PC-9 (cell line): ENCODE results near the gene CARNS1. TPM values are rescaled to one million over a fixed set of nuclear protein-coding genes. Genes with fewer than 3 reads are reported as not detected.

ENCODE experiments used
- BruUV-seq: library from RNA; stranded (reverse); fragments of 400-500 nt; replicated peaks from 2 replicates; lab custom pipeline; 2021; lab: Mats Ljungman, UMichigan
- CTCF ChIA-PET: fragments of 300-600 bp; sonication (Branson Sonifier 250); formaldehyde crosslinking; loops from one replicate; lab custom pipeline; 2022; ENCODE audit warnings: antibody characterized with exemption; lab: Charles Lee
- POLR2A ChIA-PET: fragments of 300-600 bp; sonication (Branson Sonifier 250); formaldehyde crosslinking; loops from one replicate; lab custom pipeline; 2022; ENCODE audit warnings: antibody characterized with exemption; ENCODE audit not compliant: unreplicated experiment; lab: Charles Lee
- DNase-seq, 2 experiments: peaks; one replicate each; pipeline versions ENCODE4 v3.0.0 to v3.0.0-alpha.2; 2015 to 2022; ENCODE audit warnings: mixed read lengths in 1 of 2
- H2AFZ ChIP-seq: fragments of 200-600 bp; sonication (generic); 2 replicates; pipeline ENCODE4 v1.8.1; 2017; ENCODE audit warnings: antibody characterized with exemption
- H3F3A ChIP-seq: fragments of 200-600 bp; sonication (generic); 2 replicates; pipeline ENCODE4 v1.8.1; 2017; ENCODE audit warnings: antibody characterized with exemption, mild to moderate bottlenecking, low read depth; ENCODE audit not compliant: insufficient read depth
- H3K27ac ChIP-seq: fragments of 200-600 bp; sonication (generic); 2 replicates; pipeline ENCODE4 v1.6.1; 2016; ENCODE audit warnings: mixed run types
- H3K27me3 ChIP-seq: fragments of 200-600 bp; sonication (generic); 2 replicates; pipeline ENCODE4 v1.6.1; 2016; ENCODE audit warnings: low read depth, mixed run types; ENCODE audit not compliant: insufficient read depth
- H3K36me3 ChIP-seq: fragments of 200-600 bp; sonication (generic); 2 replicates; pipeline ENCODE4 v1.6.1; 2016; ENCODE audit warnings: low read depth, mixed run types
- H3K4me1 ChIP-seq: fragments of 200-600 bp; sonication (generic); replicated peaks from 2 replicates; pipeline ENCODE4 v1.6.1; 2016; ENCODE audit warnings: mixed run types; ENCODE audit not compliant: insufficient read depth
- H3K4me2 ChIP-seq: fragments of 200-600 bp; sonication (generic); 2 replicates; pipeline ENCODE4 v1.6.1; 2017; ENCODE audit warnings: mixed run types
- H3K4me3 ChIP-seq: fragments of 200-600 bp; sonication (generic); 2 replicates; pipeline ENCODE4 v1.6.1; 2016; ENCODE audit warnings: mixed run types
- H3K79me2 ChIP-seq: fragments of 200-600 bp; sonication (generic); 2 replicates; pipeline ENCODE4 v1.6.1; 2017; ENCODE audit warnings: low read depth, mixed run types
- H3K9me2 ChIP-seq: fragments of 200-600 bp; sonication (generic); 2 replicates; pipeline ENCODE4 v1.8.1; 2017; ENCODE audit warnings: mild to moderate bottlenecking; ENCODE audit not compliant: insufficient read depth
- H3K9me3 ChIP-seq: fragments of 200-600 bp; sonication (generic); 2 replicates; pipeline ENCODE4 v1.8.1; 2016; ENCODE audit warnings: low read depth; ENCODE audit not compliant: insufficient read depth
- H4K20me1 ChIP-seq: fragments of 200-600 bp; sonication (generic); 2 replicates; pipeline ENCODE4 v1.8.1; 2017; ENCODE audit not compliant: insufficient read depth
- EZH2 ChIP-seq: fragments of 200-600 bp; sonication (generic); IDR thresholded peaks from 2 replicates; pipeline ENCODE4 v1.8.0; 2017; ENCODE audit warnings: antibody characterized with exemption, low read depth
- intact Hi-C: fragments of 100-400 bp; cut with micrococcal nuclease; formaldehyde crosslinking; loops from one replicate; pipeline ENCODE4 v1.10.0; 2022; ENCODE audit not compliant: unreplicated experiment
- total RNA-seq: library from RNA; stranded (reverse); gene quantifications from 2 replicates; pipeline ENCODE4 v1.2.3, GENCODE V29; 2021
- TF ChIP-seq, protein P1 (sequence below): fragments of 200-600 bp; sonication (generic); conservative IDR thresholded peaks from 2 replicates; pipeline ENCODE4 v1.6.1; 2017; ENCODE audit warnings: mixed run types, antibody characterized with exemption, mild to moderate bottlenecking, moderate library complexity

CARNS1 gene
- total RNA-seq, 1 experiment from 2014 or later, result 0.15 TPM

GRCh38 chr11:67433536-67434394 is 18.3 kb downstream of the CARNS1 start:
- no peaks in the 10 kb centered on the region for H3K27me3 ChIP-seq
- CTCF ChIA-PET, result no interaction called here
- H3K4me3 ChIP-seq, result no peak overlapping the region
- peaks cover 17% of the 10 kb centered on the region for H3K79me2 ChIP-seq
- H3K4me1 ChIP-seq, result peaks cover 17% of the 10 kb centered on the region
- no peak for TF ChIP-seq EZH2
- TF ChIP-seq, protein P1, sequence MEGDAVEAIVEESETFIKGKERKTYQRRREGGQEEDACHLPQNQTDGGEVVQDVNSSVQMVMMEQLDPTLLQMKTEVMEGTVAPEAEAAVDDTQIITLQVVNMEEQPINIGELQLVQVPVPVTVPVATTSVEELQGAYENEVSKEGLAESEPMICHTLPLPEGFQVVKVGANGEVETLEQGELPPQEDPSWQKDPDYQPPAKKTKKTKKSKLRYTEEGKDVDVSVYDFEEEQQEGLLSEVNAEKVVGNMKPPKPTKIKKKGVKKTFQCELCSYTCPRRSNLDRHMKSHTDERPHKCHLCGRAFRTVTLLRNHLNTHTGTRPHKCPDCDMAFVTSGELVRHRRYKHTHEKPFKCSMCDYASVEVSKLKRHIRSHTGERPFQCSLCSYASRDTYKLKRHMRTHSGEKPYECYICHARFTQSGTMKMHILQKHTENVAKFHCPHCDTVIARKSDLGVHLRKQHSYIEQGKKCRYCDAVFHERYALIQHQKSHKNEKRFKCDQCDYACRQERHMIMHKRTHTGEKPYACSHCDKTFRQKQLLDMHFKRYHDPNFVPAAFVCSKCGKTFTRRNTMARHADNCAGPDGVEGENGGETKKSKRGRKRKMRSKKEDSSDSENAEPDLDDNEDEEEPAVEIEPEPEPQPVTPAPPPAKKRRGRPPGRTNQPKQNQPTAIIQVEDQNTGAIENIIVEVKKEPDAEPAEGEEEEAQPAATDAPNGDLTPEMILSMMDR, result no peak
- POLR2A ChIA-PET, result interaction anchor here (0.7 kb wide), 1 partner anchor 818 kb away, joined by 3 read pairs; no protein-coding TSS in a partner anchor
- H3K9me2 ChIP-seq, result no peaks in the 10 kb centered on the region
- no peak overlapping the region for H3K27ac ChIP-seq
- no peaks in the 10 kb centered on the region for H3K9me3 ChIP-seq
- peak; percentile 62 to 91 for DNase-seq
- peaks cover 24% of the 10 kb centered on the region; the same call in 1 of the 2 replicates for H3F3A ChIP-seq
- H3K4me2 ChIP-seq, result no peak overlapping the region
- BruUV-seq, result no TSS peak
- no peak overlapping the region for H2AFZ ChIP-seq
- H3K36me3 ChIP-seq, result no peaks in the 10 kb centered on the region
- H4K20me1 ChIP-seq, result peaks cover 1% of the 10 kb centered on the region; the same call in 1 of the 2 replicates
- intact Hi-C loops, result no loop called here

- H2AFZ ChIP-seq, result no peak overlapping the region
- H3K4me2 ChIP-seq, result no peak overlapping the region
- DNase-seq, result no peak
- no peaks in the 10 kb centered on the region; the same call in 1 of the 2 replicates for H3K36me3 ChIP-seq
- H3K9me3 ChIP-seq, result no peaks in the 10 kb centered on the region
- ChIA-PET POLR2A (no interaction called here), CTCF (no interaction called here)
- no TSS peak for BruUV-seq
- no peaks in the 10 kb centered on the region for H3K9me2 ChIP-seq
- H3K27me3 ChIP-seq, result no peaks in the 10 kb centered on the region
- peaks cover 10% of the 10 kb centered on the region for H3K79me2 ChIP-seq
- no peak overlapping the region for H3K4me3 ChIP-seq
- intact Hi-C loops, result no loop called here
- peaks cover 6% of the 10 kb centered on the region; the same call in 1 of the 2 replicates for H4K20me1 ChIP-seq
- TF ChIP-seq EZH2, result no peak
- TF ChIP-seq, protein P1, result no peak
- H3K4me1 ChIP-seq, result peaks cover 11% of the 10 kb centered on the region
- peaks cover 28% of the 10 kb centered on the region for H3F3A ChIP-seq
- no peak overlapping the region for H3K27ac ChIP-seq
Measured at GRCh38 chr11:67434395-67434881, 19.0 kb downstream of the CARNS1 start.

DNA sequence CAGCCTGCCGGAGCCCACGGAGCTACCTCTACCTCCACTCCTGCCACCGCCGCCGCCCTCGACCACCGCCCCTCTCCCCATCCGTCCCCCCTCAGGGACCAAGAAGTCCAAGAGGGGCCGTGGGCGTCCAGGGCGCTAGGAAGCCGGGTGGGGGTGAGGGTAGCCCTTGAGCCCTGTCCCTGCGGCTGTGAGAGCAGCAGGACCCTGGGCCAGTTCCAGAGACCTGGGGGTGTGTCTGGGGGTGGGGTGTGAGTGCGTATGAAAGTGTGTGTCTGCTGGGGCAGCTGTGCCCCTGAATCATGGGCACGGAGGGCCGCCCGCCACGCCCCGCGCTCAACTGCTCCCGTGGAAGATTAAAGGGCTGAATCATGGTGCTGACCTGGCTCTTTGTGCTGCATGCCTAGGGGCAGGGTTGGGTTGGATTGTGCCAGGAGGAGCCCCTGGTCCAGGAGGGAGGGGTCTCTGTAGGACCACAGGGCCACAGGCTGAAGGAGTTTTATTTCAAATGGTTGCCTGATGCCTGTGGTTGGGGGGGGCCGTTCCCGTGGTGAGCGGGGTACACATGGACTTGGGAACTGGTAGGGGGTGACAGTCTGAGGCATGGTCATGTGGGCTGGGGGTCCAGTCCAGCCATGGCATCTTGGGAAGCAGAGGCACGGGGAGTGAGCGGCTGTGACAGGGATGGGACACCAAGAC is 19.7 kb downstream of the CARNS1 start:
- Histone ChIP-seq H3K9me2 (no peaks in the 10 kb centered on the region), H2AFZ (no peak overlapping the region), H3K27me3 (no peaks in the 10 kb centered on the region), H3K79me2 (peaks cover 3% of the 10 kb centered on the region), H4K20me1 (peaks cover 6% of the 10 kb centered on the region; the same call in 1 of the 2 replicates), H3K4me2 (no peak overlapping the region), H3K9me3 (no peaks in the 10 kb centered on the region), H3K4me1 (0 out of 2 replicates have a peak, but pooled peaks cover 8% of the 10 kb centered on the region), H3F3A (peaks cover 33% of the 10 kb centered on the region), H3K4me3 (no peak overlapping the region), H3K27ac (no peak overlapping the region), H3K36me3 (no peaks in the 10 kb centered on the region; the same call in 1 of the 2 replicates)
- CTCF ChIA-PET, result no interaction called here
- peak in 1 of 2 experiments; percentile 47 for DNase-seq
- no TSS peak for BruUV-seq
- intact Hi-C loops, result no loop called here
- TF ChIP-seq, protein P1, result no peak
- no peak for TF ChIP-seq EZH2
- POLR2A ChIA-PET, result no interaction called here
